HL-60 (cell line): ENCODE measurements around the gene TANGO2.

Source experiments
- DNase-seq, 2 experiments: peaks; one replicate each; pipeline ENCODE4 v3.0.0-alpha.2; 2010 to 2020; ENCODE audit warnings: low read depth in 1 of 2, low spot score in 1 of 2
- H3K27ac ChIP-seq: fragments of 250-450 bp; sonication (Bioruptor Pico); replicated peaks from 2 replicates; pipeline ENCODE4 v1.5.1; 2020; ENCODE audit warnings: mild to moderate bottlenecking, moderate library complexity
- H3K27me3 ChIP-seq: fragments of 250-450 bp; sonication (Bioruptor Pico); 2 replicates; pipeline ENCODE4 v1.5.1; 2021; ENCODE audit warnings: mild to moderate bottlenecking, moderate library complexity; ENCODE audit not compliant: insufficient read depth, poor library complexity, severe bottlenecking
- H3K4me3 ChIP-seq: replicated peaks from 2 replicates; pipeline ENCODE4 v1.5.1; 2011; ENCODE audit warnings: mild to moderate bottlenecking, control low read depth, low read length; ENCODE audit not compliant: insufficient read depth
- CTCF ChIP-seq: IDR thresholded peaks from one replicate; pipeline ENCODE4 v1.5.1; 2011; ENCODE audit warnings: low read length, control low read depth, inconsistent platforms; ENCODE audit not compliant: insufficient read depth
- GABPA ChIP-seq: IDR thresholded peaks from 2 replicates; pipeline ENCODE4 v1.6.1; 2012; ENCODE audit warnings: low read depth
- POLR2AphosphoS5 ChIP-seq: IDR thresholded peaks from 2 replicates; pipeline ENCODE4 v1.6.1; 2012; ENCODE audit warnings: low read depth
- REST ChIP-seq: IDR thresholded peaks from 2 replicates; pipeline ENCODE4 v1.6.1; 2012; ENCODE audit warnings: low read depth; ENCODE audit not compliant: insufficient replicate concordance
- SPI1 ChIP-seq: IDR thresholded peaks from 2 replicates; pipeline ENCODE4 v1.6.1; 2012; ENCODE audit warnings: low read depth, mild to moderate bottlenecking, borderline replicate concordance

The TANGO2 gene

GRCh38 chr22:19972652-19973550 is 48.0 kb upstream of the TANGO2 start:
- TF ChIP-seq GABPA, result no peak
- no peak for TF ChIP-seq POLR2AphosphoS5
- TF ChIP-seq SPI1, result no peak
- no peak for TF ChIP-seq REST
- no peak for TF ChIP-seq CTCF
- no peak overlapping the region for H3K27ac ChIP-seq

GRCh38 chr22:19973551-19974267 is 47.2 kb upstream of the TANGO2 start:
- DNase-seq, result no peak
- H3K27me3 ChIP-seq, result no peaks in the 10 kb centered on the region
- TF ChIP-seq GABPA, result no peak
- H3K4me3 ChIP-seq, result no peak overlapping the region
- H3K27ac ChIP-seq, result no peak overlapping the region

More at GRCh38 chr22:19972652-19973550, 48.0 kb upstream of the TANGO2 start:
- DNase-seq, result no peak
- H3K4me3 ChIP-seq, result no peak overlapping the region
- H3K27me3 ChIP-seq, result no peaks in the 10 kb centered on the region

GRCh38 chr22:19974268-19974861 is 46.5 kb upstream of the TANGO2 start:
- TF ChIP-seq REST (no peak), CTCF (no peak), GABPA (no peak), SPI1 (no peak), POLR2AphosphoS5 (no peak)
- no peak overlapping the region for H3K4me3 ChIP-seq
- DNase-seq, result peak in 1 of 2 experiments; percentile 22
- H3K27me3 ChIP-seq, result no peaks in the 10 kb centered on the region
- no peak overlapping the region for H3K27ac ChIP-seq

- H3K4me3 ChIP-seq, result no peak overlapping the region
- DNase-seq, result peak in 1 of 2 experiments; percentile 45
- H3K27me3 ChIP-seq, result no peaks in the 10 kb centered on the region
- TF ChIP-seq REST, result no peak
- peak; percentile 62; the same call in 1 of the 2 replicates for TF ChIP-seq POLR2AphosphoS5
- peak; percentile 82 for TF ChIP-seq SPI1
- H3K27ac ChIP-seq, result no peak overlapping the region
These were observed 45.8 kb upstream of the TANGO2 start for GRCh38 chr22:19974935-19975706.
